DMS53 treated with DMSO at 0.1 percent for 48 hours (cell line): ENCODE results near the gene HKDC1.
"Not testable (repeated sequence)": the region's sequence is repeated elsewhere in the genome, so short reads cannot be mapped to it uniquely, and the experiment has no call there.

Experiments
- DNase-seq: peaks from one replicate; lab custom pipeline; 2025; ENCODE audit not compliant: unreplicated experiment; lab: John Stamatoyannopoulos, UW

HKDC1 gene

DNA sequence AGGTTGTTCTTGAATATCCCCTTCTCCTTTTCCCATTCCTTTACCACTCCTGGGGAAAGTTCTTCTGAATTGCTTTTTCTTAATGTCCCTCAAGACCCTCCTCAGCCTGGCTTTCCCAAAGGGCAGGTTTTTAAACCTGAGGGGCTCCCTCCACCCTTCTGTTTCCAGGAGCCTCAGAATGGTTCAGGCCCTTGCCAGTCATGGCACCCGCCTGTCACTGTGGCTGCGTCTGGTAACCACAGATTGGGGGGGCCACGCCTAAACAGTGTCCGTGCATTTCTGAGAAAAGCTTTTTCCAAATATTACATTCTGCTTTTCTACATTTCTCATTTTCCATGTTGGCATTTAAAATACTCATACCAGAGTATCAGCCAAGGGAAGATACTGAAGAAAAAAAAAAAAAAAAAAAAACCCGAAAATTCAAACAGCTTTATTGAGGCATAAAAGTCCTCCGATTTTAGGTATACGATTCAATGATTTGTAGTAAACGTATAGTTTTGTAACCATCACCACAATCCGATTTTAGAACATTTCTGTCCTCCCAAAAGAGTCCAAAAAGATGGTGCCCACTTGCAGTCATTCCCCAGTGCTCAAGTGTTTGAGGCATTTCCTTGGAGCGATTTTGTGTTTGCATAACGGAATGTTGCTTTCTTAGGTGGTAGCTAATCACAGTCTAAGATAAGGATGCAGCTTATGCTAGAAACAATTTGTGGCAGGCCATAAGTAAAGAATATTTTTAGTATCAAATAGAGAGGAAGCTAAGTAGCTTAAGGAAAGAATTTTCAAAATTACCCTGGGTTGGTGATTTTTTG, 22.1 kb downstream of the HKDC1 start:
- no peak for DNase-seq

DNA sequence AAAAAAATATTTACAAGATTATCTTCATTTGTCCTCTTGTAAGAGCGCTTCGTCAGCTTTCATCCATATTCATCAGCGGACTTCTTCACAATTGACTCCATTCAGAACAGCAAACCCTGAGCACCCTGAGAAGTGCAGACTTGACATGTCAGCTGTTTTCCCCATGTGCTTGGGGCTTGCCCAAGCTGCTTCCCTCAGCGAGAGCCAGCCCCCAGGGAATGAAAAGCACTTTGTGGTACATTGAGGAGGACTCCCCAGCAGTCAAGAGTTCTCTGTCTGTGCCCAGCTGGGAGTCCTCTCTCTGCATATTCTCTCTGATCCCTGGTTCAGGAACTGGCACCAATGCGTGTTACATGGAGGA, 22.7 kb downstream of the HKDC1 start:
- DNase-seq = no peak

- DNase-seq = no peak
Measured at GRCh38 chr10:69243817-69244216, 23.7 kb downstream of the HKDC1 start.

GRCh38 chr10:69246036-69246435, 25.9 kb downstream of the HKDC1 start:
- DNase-seq = no peak

DNA sequence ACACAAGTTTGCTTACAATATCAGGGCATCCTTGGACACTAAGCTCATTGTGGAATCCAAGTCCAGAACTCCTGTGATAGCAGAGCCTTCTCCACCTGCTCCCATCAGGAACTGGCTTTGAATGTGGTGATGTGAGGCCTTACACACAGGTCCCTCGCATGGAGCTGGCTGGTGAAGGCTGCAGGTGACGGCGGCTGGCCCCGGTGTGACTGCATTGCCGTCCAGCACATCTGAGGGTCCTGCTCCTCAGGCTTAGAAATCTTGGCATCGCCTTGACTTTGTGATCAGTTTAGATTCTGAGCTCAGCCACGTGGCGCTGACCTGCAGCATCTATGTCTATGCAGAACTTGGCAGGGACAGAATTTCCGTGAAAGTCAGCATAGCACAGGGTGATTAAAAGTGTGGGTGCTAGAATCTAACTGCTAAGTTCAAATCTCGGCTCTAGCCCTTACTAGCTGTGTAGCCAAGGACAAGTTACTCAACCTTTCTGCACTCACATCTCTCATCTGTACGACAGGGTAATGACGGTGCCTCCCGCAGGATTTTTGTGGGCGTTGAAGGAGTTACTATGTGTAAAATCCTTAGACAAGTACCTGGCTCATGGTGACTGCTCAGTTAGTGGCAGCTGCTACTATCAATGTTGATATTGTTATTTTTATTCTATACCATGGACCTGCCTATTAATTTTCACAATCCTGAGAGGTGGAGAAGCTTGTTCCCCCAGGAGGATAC, 26.6 kb downstream of the HKDC1 start:
- no peak for DNase-seq

GRCh38 chr10:69247313-69247710, 27.2 kb downstream of the HKDC1 start:
- DNase-seq = no peak

DNA sequence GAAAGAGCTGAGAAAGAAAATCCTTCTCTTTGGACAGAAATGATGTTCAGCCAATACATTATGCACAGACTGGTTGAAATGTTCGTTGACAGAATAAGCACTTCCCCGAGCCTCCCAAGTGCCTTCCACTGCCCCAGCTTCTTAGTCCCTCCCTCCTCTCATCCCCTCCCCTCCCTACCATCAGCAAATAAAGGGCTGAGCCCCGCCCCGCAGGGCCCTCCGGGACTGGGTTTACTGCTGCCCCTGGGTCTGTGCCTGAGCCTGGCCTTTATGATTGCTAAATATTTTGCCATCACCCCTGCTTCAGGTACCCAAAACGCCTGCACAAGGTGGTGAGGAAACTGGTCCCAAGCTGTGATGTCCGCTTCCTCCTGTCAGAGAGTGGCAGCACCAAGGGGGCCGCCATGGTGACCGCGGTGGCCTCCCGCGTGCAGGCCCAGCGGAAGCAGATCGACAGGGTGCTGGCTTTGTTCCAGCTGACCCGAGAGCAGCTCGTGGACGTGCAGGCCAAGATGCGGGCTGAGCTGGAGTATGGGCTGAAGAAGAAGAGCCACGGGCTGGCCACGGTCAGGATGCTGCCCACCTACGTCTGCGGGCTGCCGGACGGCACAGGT, 28.1 kb downstream of the HKDC1 start:
- DNase-seq = no peak

DNA sequence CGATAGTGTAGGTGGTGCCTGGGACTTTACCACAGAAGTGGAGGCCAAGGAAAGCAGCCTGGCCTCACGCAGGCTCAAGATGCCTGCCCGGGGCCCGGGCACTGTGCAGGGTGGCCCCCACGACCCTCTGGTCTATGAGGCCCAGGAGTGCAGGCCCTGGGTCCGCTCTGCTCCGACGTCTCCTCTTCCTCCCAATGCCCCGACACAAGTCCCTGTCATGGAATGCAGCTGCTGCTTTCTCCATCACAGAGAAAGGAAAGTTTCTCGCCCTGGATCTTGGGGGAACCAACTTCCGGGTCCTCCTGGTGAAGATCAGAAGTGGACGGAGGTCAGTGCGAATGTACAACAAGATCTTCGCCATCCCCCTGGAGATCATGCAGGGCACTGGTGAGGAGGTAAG, 29.9 kb downstream of the HKDC1 start:
- no peak for DNase-seq

GRCh38 chr10:69251417-69251816, 31.3 kb downstream of the HKDC1 start:
- not testable (repeated sequence) for DNase-seq

- no peak for DNase-seq
Measured at GRCh38 chr10:69253171-69253570, 33.0 kb downstream of the HKDC1 start.

DNA sequence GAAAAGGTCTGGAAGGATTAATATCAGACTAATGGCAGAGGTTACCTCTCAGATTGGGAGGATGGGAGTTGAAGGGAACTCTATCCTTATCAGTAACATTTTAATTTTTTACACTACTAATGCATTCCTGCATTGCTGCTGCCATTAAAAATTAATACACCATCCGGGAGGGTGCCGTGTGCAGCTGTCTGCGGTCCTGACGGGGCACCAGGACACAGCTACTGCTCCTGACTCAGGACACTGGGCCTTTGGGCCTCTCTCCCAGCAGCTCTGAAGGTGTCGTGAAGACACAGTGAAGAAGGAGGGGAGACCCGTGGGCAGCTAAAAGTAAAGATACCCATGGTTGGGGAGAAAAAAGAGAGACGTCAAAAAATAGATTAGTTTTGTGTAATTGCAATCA, 34.7 kb downstream of the HKDC1 start:
- DNase-seq = no peak

DNA sequence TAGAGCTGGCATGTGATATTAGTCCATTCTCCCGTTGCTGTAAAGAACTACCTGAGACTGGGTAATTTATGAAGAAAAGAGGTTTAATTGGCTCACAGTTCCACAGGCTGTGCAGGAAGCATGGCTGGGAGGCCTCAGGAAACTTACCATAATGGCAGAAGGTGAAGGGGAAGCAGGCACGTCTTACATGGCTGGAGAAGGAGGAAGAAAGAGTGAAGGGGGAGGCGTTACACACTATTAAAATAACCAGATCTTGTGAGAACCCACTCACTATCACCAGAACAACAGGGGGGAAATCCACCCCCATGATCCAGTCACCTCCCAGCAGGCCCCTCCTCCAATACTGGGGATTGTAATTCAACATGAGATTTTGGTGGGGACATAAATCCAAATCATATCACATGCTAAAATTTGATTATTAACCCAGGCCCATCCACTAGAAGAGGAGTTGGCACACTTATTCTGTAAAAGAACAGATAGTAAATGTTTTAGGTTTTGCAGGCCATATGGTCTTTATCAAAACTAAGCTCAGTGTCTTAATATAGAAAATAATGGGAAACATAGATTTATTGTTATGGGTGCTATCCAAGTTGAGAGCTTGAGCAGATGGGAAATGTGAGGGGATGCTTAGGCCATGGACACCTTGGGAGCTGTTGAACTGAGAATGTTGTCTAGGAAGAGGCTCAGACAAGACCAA, 39.6 kb downstream of the HKDC1 start:
- no peak for DNase-seq

GRCh38 chr10:69261184-69261583, 41.1 kb downstream of the HKDC1 start:
- no peak for DNase-seq

DNA sequence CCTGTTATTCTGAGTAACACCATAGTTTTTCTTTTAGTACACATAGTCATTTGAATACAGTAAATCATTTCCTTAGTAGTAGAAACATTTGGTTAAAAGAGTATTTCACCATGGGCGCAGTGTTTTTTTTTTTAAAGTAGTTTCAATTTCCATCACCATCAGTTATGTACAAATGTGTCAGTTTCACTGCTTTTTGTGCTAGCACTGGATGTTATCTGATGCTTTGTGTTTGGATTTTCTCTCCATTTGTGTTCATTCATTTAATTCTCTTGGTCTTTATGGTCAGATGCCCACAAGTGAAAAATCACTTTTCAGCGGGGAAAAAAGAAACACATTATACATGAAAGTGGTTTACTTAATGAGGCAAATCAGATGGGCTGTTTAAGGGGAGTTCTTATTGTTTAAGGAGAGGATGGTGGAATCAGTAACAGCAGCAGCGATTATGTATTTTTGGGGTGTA, 42.2 kb downstream of the HKDC1 start:
- DNase-seq = no peak

- no peak for DNase-seq
Measured at GRCh38 chr10:69265521-69265920, 45.4 kb downstream of the HKDC1 start.

DNA sequence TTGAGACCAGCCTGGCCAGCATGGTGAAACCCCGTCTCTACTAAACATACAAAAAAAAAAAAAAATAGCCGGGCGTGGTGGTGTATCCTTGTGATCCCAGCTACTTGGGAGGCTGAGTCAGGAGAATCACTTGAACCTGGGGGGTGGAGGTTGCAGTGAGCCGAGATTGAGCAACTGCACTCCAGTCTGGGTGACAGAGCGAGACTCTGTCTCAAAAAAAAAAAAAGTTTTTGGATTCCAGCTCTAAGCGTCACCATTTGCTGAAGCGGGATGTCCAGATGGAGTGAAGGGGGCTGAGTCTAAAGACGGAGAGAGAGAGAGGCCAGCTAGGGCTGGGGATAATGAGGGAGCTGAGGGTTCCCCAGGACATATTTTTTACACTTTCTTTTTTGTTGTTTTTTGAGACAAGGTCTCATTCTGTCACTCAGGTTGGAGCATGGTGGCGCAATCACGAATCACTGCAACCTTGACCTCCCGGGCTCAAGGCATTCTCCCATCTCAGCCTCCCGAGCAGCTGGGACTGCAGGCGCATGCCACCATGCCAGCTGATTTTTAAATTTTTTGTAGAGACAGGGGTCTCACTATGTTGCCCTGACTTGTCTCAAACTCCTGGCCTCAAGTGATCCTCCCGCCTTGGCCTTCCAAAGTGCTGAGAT, 48.8 kb downstream of the HKDC1 start:
- DNase-seq = no peak

DNA sequence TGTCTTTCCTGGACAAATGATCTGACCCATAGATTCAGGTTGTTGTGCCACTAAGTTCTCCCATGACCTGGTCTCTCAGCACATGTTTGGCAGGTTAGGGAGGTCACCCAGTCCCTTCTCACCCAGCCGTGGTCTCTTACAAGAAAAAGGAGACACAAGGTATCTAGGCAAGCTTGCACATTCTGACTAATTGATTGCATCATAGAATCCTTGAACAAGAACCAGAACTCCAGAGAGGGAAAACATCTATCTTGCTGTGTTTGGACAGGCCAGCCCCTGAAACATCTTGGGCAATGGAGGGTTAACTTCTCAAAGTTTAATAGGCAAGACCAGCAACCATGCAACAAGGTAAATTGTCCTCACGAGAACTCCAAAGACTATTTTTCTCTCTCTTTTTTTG, 49.6 kb downstream of the HKDC1 start:
- DNase-seq = no peak

- DNase-seq = no peak
Measured at GRCh38 chr10:69270990-69271389, 50.9 kb downstream of the HKDC1 start.

DNA sequence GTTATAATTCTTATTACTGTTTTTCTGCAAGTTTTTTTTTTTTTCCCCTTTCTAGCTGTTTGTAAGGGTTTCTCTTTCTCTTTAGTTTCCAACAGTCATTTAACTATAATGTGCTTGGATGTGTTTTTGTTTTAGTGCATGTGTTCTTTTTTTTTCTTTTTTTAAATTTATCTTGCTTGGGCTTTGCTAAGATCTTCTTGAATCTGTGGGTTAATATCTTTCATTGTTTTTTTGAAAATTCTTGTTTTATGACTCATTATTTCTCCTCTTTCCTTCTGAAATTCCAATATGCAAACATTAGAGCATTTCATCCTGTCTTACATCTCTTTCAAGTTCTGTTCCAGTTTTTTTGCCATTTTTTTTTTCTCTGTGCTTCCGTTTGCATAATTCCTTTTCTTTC, 52.5 kb downstream of the HKDC1 start:
- no peak for DNase-seq

- DNase-seq = no peak
Measured at GRCh38 chr10:69275444-69275843, 55.3 kb downstream of the HKDC1 start.

- DNase-seq = no peak
Measured at GRCh38 chr10:69276503-69276902, 56.4 kb downstream of the HKDC1 start.
